ENCODE results near the gene CLCN4. TPM values are rescaled to one million over a fixed set of nuclear protein-coding genes. Genes with fewer than 3 reads are reported as not detected.

Gene CLCN4
- total and polyA plus RNA-seq, 2 of the 8 experiments (the other 6 are each of a cell fraction or from before 2014, with no cell fraction given) = 3.3 to 11.2 TPM

GRCh38 chrX:10235851-10236250 lies 79.1 kb downstream of the CLCN4 start:
- Histone ChIP-seq H3K9me3 (ENCODE audit: insufficient read depth in 2 of 2, low read depth in 1 of 2, low read length in 1 of 2) (no peaks in the 10 kb centered on the region), H3K18ac (ENCODE audit: extremely low read depth, low read length) (no peak overlapping the region), H2AK5ac (ENCODE audit: low read depth, low read length) (no peak overlapping the region), H3K27me3 (replicated peaks in 1 of 4; ENCODE audit: control insufficient read depth in 3 of 4, extremely low read depth in 1 of 4, insufficient read depth in 3 of 4, low read length in 3 of 4) (no peaks in the 10 kb centered on the region), H3K23ac (ENCODE audit: insufficient read length) (no peak overlapping the region), H3K4me1 (replicated peaks in 1 of 4; ENCODE audit: control insufficient read depth in 3 of 4, insufficient read depth in 4 of 4, low read length in 3 of 4) (no peaks in the 10 kb centered on the region), H3K27ac (ENCODE audit: low read depth, low read length) (no peak overlapping the region), H3K14ac (ENCODE audit: insufficient read length) (no peak overlapping the region), H3K36me3 (ENCODE audit: control insufficient read depth in 2 of 4, insufficient read depth in 4 of 4, low read length in 3 of 4) (no peaks in the 10 kb centered on the region), H4K91ac (replicated peaks; ENCODE audit: insufficient read length, low read length) (no peak overlapping the region), H4K5ac (ENCODE audit: insufficient read length, low read depth, low read length) (no peak overlapping the region), H3K23me2 (ENCODE audit: low read depth, low read length) (no peaks in the 10 kb centered on the region), H4K8ac (ENCODE audit: extremely low read depth, insufficient read depth, low read length) (no peak overlapping the region), H3K4me2 (ENCODE audit: insufficient read depth in 1 of 2, low read depth in 2 of 2, low read length in 2 of 2) (no peak overlapping the region), H3K4me3 (ENCODE audit: extremely low read depth in 1 of 4, insufficient read depth in 2 of 4, low read depth in 3 of 4, low read length in 4 of 4) (no peak overlapping the region), H3K56ac (replicated peaks; ENCODE audit: insufficient read length, low read depth, low read length) (no peak overlapping the region), H2BK5ac (ENCODE audit: low read depth, low read length) (no peak overlapping the region), H2BK20ac (ENCODE audit: low read length) (no peak overlapping the region), H2BK12ac (ENCODE audit: low read depth, low read length) (no peak overlapping the region), H2AFZ (ENCODE audit: low read length) (no peak overlapping the region), H4K20me1 (replicated peaks in 1 of 2; ENCODE audit: control insufficient read depth in 1 of 2, insufficient read depth in 2 of 2, low read length in 2 of 2) (no peaks in the 10 kb centered on the region), H3K79me2 (ENCODE audit: control insufficient read depth in 1 of 2, insufficient read depth in 2 of 2, low read length in 2 of 2) (no peaks in the 10 kb centered on the region), H3K9ac (replicated peaks in 1 of 4; ENCODE audit: extremely low read depth in 1 of 4, low read depth in 3 of 4, low read length in 3 of 4) (no peak overlapping the region), H3K4ac (replicated peaks; ENCODE audit: insufficient read length, low read depth, low read length) (no peak overlapping the region), H2BK15ac (ENCODE audit: low read length) (no peak overlapping the region), H3K79me1 (ENCODE audit: low read depth, low read length) (no peaks in the 10 kb centered on the region), H2BK120ac (replicated peaks; ENCODE audit: low read depth, low read length) (no peak overlapping the region)
- TF ChIP-seq SP4 (IDR thresholded peaks at IDR 0.05; ENCODE audit: low read length) = no peak
- no peak for TF ChIP-seq YY1 (IDR thresholded peaks at IDR 0.05; ENCODE audit: low read depth, low read length)
- TF ChIP-seq TEAD4 (IDR thresholded peaks at IDR 0.05; ENCODE audit: low read depth, low read length) = no peak
- no peak for TF ChIP-seq BACH1 (IDR thresholded peaks at IDR 0.05; ENCODE audit: low read length)
- no peak for TF ChIP-seq CBX5 (IDR thresholded peaks at IDR 0.05; ENCODE audit: low read depth, low read length)
- no peak for TF ChIP-seq RAD21 (IDR thresholded peaks at IDR 0.05 in 1 of 2, conservative IDR thresholded peaks at IDR 0.05 in 1 of 2; ENCODE audit: low read depth in 2 of 2, low read length in 2 of 2)
- TF ChIP-seq CTBP2 (IDR thresholded peaks at IDR 0.05; ENCODE audit: borderline replicate concordance, insufficient read depth, insufficient read length, low read length) = no peak
- TF ChIP-seq CREB1 (IDR thresholded peaks at IDR 0.05) = no peak
- no peak for TF ChIP-seq ASH2L (IDR thresholded peaks at IDR 0.05; ENCODE audit: low read length)
- TF ChIP-seq CEBPB (IDR thresholded peaks at IDR 0.05; ENCODE audit: low read depth, low read length) = no peak
- no peak for TF ChIP-seq TCF12 (IDR thresholded peaks at IDR 0.05; ENCODE audit: low read depth, low read length)
- TF ChIP-seq EGR1 (IDR thresholded peaks at IDR 0.05; ENCODE audit: borderline replicate concordance, low read depth, low read length) = no peak
- no peak for TF ChIP-seq GTF2F1 (IDR thresholded peaks at IDR 0.05; ENCODE audit: borderline replicate concordance, low read depth, low read length)
- TF ChIP-seq RXRA (IDR thresholded peaks at IDR 0.05; ENCODE audit: insufficient read depth, low read depth, low read length) = no peak
- POLR2A ChIA-PET (ENCODE audit: partially characterized antibody) = no interaction called here
- DNase-seq (ENCODE audit: low read depth in 1 of 2, low spot score in 2 of 2) (no peak), FAIRE-seq (no peak)
- 90% methylated on average over 7 of the region's 7 CpGs; no CpG with 5 or more reads in 1 of the 2 experiments for WGBS, 2 experiments (ENCODE audit: extremely low coverage in 1 of 2, insufficient coverage in 1 of 2, insufficient read length in 1 of 2, insufficient replicate concordance in 2 of 2, low coverage in 1 of 2, low lambda C conversion rate in 2 of 2, missing lambda C conversion rate in 1 of 2)
- CTCF ChIA-PET (ENCODE audit: partially characterized antibody) = no interaction called here
